Glomerular endothelial cell (primary cell): ENCODE measurements around the gene SRGAP3. TPM values are rescaled to one million over a fixed set of nuclear protein-coding genes. Genes with fewer than 3 reads are reported as not detected.
A peak's percentile ranks its signal among the peaks of the same experiment; 100 is the strongest.

Experiments used
- DNase-seq: peaks from one replicate; pipeline ENCODE4 v3.0.0-alpha.2; 2011; ENCODE audit warnings: low read depth, low spot score; ENCODE audit errors: extremely low read depth
- total RNA-seq: library from RNA; depleted of rRNA; stranded (reverse); fragments of >200 nt; gene quantifications from 2 replicates; pipeline ENCODE4 v1.2.3, GENCODE V29; 2015

The SRGAP3 gene
- total RNA-seq, 1 donor from 2014 or later, result 0.76 TPM

- no peak for DNase-seq
Observed at GRCh38 chr3:8980756-8981257, 268.6 kb downstream of the SRGAP3 start.

GRCh38 chr3:8979262-8979661 lies 270.2 kb downstream of the SRGAP3 start:
- no peak for DNase-seq

- DNase-seq, result no peak
Observed at GRCh38 chr3:8978551-8978950, 270.9 kb downstream of the SRGAP3 start.

- DNase-seq, result no peak
Observed at GRCh38 chr3:8976540-8977182, 272.8 kb downstream of the SRGAP3 start.

DNA sequence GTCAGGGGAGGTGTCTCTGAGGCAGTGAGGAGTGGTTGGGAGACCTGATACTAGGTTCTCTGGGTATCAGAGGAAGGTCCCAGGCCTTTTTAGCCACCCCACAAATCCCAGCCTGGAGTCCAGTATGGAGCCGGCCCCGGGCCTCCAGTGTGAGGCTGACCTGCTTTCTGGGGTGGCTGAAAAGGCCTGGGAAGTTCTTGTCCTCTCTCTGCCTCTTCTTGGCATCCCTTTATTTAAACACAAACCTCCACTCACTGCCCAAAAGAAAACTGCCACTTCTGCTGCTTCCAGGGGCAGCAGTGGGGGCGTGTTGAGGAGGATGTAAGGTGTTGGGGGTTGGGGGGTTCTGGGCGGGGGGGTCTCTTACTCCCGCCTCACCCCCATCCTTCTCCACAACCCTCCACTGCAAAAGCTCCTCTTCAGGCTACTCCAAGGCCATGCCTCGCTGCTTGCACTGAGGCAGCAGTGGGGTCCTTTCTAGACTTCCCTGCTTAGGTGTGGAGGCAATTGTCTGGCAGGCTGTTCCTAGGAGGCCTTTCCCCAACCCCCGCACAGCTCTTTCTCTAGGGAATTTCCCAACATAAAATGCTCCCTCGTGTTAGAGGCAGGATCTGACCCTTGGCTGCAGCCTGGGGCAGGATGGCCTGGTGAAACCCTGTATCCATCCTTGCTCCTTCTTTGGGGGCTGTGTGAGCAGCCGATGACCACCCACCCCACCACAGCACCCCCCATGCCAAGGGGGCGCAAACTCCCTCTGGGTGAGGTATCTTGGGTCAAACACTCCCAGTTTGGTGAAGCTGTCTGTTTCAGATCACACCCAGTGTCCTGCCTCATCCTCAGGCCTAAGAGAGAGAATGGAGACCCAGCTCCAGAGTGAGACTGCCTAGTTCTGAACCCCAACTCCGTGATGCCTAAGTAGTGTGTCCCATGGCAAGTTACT lies 274.1 kb downstream of the SRGAP3 start:
- DNase-seq, result no peak

GRCh38 chr3:8974458-8974857 lies 275.0 kb downstream of the SRGAP3 start:
- no peak for DNase-seq

- DNase-seq, result no peak
Observed at GRCh38 chr3:8972639-8973038, 276.8 kb downstream of the SRGAP3 start.

- no peak for DNase-seq
Observed at GRCh38 chr3:8970971-8971589, 278.4 kb downstream of the SRGAP3 start.

DNA sequence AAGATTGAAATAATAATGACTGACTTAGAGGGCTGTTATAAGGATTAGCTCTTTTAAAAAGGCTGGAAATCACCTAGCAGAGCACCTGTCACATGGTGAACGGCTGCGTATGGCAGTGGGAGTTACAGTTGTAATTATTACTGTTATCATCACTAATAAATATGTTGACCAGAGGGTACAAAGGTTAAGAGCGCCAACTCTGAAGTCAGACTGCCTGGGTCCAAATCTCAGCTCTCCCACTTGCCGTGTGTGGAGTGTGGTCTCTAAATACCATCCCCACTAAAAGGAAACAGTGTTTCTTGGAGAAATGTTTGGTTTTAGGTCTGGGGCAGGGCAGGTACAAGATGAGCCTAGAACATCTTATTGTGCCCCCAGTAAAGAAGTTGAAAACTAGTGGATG lies 280.2 kb downstream of the SRGAP3 start:
- no peak for DNase-seq

DNA sequence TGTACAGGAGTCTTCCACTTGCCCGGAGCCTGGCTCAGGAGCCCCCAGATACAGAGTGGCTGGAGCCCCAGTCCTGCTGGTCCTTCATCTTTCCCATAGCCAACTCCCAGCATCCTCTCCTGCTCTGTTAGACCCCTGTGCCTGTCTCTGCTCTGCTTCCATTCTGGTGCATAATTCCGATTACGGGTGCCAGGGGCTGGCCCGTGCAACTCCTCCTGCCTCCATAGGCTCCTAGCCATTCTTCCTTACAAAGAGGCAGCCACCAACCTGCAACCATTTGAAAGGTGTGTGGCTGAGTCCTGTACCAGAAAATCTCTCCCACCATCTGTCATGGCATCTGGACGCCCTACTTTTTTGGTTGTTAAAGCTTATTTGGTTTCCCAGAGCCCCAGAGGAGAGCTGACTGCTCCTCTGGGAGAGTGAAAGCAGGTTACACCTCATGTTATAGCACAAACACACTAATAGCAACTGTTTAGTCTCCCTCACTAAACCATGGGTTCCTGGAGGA lies 281.0 kb downstream of the SRGAP3 start:
- DNase-seq, result no peak

DNA sequence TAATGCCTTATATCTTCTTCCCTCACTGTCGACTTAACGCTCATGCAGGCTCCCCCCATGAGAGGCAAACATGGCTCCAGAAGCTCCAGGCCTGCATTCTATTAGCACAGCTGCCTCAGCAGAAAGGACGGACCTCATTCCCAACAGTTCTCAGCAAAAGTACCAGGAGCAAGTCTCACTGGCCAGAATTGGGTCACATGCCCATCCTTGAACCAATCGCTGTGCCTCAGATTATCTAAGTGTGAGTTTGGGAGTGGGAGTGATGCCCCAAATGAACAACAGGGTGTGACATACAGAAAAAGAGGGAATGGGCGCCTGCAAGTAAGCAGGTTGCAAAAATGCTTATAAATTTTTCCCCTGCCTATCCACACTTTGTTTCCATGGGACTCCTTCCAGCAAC lies 281.9 kb downstream of the SRGAP3 start:
- DNase-seq, result no peak

GRCh38 chr3:8966820-8967348 lies 282.6 kb downstream of the SRGAP3 start:
- no peak for DNase-seq

DNA sequence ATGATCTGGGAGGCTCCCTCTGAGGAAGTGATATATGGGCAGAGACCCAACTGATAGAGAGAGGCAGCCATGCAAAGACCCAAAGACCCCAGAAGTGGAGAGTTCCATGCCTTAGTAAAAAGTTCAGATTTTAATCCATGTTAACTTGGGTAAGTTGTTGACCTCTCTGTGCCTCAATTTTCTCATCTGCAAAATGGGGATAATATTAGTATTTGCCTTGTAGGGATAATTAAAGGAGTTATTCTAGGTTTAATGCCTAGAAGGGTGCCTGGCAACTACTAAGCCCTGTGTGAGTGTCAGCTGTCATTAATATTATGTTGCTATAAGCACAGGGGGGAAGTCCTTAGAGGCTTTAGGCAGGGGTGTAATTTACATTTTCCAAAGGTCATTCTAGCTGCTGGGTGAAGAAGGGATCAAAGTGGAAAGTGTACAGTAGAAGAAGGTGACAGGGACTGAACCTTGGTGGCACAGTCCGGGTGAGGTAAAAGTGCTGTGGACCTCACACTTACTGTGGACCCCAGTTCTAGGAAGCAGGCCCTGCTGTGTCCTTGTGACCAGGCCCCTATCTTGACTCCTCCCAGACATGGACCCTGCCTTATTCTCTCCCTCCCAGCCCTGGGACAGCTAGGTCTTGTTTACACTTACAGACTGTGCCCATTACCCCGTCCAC lies 283.2 kb downstream of the SRGAP3 start:
- DNase-seq, result no peak

DNA sequence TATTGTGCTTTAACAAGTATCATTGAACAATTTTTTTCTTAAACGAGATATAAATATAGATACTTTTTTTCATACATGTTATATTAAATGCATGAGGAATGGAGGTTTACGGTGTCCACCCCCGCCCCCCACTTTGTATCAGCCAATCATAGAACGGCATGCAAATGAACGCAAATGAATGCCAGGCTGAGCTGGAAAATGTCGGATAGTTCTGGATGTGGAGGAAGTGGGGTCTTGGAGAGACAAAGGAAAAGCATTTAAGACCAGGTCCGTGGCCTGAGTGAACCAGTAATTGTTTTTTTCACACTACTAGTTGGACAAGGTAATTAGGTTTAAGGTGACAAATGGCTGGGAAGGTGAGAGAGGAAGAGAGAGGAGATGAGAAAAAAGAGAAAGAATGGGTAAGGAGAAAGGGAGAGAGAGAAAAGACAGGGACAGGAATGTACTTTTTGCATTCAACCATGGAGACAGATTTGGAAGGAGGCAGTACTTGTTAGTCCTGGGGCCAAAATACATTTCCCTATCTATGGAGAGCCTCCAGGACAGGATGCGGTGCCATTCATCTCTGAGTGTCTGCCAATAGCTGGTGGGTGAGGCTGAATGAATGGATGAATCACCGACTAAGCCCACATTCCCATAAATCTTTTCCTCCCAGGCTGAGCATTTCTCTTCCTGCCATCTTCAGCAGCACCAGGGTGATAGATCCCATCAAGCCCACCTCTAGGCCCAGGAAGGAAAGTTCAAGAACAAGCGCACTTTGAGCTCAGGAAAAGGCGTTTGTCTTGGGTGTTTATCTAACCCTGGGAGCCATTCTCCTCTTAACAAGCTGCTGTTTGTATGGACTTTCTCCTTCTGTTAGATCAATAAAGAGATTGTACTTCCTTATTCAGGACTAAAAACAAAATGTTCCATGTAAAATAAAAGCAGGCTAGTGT lies 284.7 kb downstream of the SRGAP3 start:
- no peak for DNase-seq

GRCh38 chr3:8963137-8963853 lies 286.2 kb downstream of the SRGAP3 start, which contains the start of gene RAD18:
Gene RAD18, minus strand, starts transcription at chr3:8963472. Its CDS starts 87 bp downstream, at chr3:8963385.
- DNase-seq, result peak; percentile 51

GRCh38 chr3:8962226-8962861 lies 287.1 kb downstream of the SRGAP3 start:
- DNase-seq, result no peak

- no peak for DNase-seq
Observed at GRCh38 chr3:8959668-8960067, 289.8 kb downstream of the SRGAP3 start.
